ENCODE results near the gene CAMK1G. TPM values are rescaled to one million over a fixed set of nuclear protein-coding genes. Genes with fewer than 3 reads are reported as not detected.
A peak's percentile ranks its signal among the peaks of the same experiment; 100 is the strongest.

The CAMK1G gene
- total RNA-seq, 2 donors from 2014 or later, result 0.18 to 1.6 TPM

DNA sequence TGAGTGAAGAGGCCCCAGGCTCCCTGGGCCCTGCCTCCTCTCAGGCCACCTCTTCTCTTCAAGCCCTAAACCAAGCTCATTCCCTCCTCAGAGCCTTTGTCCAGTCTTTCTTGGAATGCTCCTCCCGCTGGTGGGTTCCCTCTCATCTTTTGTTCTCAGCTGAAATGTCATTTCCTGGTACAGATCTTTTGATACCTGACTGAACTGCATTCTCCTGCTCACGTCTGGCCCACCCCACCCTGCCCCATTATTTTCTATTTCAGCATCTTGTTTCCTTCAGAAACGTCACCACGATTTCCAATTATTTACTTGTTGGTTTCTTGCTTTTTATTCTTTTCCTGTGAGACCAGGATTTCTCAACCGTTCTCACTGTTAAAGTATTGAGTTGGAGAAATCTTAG, 52.3 kb downstream of the CAMK1G start:
- no peak for DNase-seq (ENCODE audit: low spot score)
- Histone ChIP-seq H3K4me3 (no peak overlapping the region), H3K27me3 (replicated peaks; ENCODE audit: insufficient read depth) (no peaks in the 10 kb centered on the region), H3K36me3 (no peaks in the 10 kb centered on the region), H3K9me3 (no peaks in the 10 kb centered on the region), H3K4me1 (replicated peaks) (no peaks in the 10 kb centered on the region), H3K27ac (no peak overlapping the region)
- TF ChIP-seq, protein P1, sequence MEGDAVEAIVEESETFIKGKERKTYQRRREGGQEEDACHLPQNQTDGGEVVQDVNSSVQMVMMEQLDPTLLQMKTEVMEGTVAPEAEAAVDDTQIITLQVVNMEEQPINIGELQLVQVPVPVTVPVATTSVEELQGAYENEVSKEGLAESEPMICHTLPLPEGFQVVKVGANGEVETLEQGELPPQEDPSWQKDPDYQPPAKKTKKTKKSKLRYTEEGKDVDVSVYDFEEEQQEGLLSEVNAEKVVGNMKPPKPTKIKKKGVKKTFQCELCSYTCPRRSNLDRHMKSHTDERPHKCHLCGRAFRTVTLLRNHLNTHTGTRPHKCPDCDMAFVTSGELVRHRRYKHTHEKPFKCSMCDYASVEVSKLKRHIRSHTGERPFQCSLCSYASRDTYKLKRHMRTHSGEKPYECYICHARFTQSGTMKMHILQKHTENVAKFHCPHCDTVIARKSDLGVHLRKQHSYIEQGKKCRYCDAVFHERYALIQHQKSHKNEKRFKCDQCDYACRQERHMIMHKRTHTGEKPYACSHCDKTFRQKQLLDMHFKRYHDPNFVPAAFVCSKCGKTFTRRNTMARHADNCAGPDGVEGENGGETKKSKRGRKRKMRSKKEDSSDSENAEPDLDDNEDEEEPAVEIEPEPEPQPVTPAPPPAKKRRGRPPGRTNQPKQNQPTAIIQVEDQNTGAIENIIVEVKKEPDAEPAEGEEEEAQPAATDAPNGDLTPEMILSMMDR (IDR thresholded peaks at IDR 0.05), result no peak
- no peak for TF ChIP-seq POLR2AphosphoS5 (IDR thresholded peaks at IDR 0.05)
- TF ChIP-seq POLR2A (IDR thresholded peaks at IDR 0.05), result no peak
- WGBS, result 76% methylated on average over 5 of the region's 5 CpGs
- intact Hi-C loops (cut with DNase I), result no loop called here

DNA sequence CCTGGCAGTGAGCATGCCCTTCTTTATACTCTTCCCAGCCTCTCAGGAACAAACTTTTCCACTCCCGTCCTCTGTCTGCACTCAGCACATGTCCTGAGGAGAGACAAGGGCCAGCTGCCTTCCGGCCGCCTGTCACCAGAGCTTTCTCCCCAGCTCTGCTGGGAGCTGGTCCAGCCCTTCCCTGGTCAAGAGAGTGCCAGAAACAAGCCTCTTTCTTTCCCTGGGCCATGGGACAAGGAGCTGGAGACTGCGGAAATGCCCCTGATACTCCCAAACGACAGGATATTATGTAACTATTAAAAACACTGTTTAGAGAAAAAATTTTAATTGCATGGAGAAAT, 58.3 kb downstream of the CAMK1G start:
- Histone ChIP-seq H3K27me3 (replicated peaks; ENCODE audit: insufficient read depth) (no peaks in the 10 kb centered on the region), H3K36me3 (no peaks in the 10 kb centered on the region), H3K4me1 (replicated peaks) (peaks cover 14% of the 10 kb centered on the region), H3K4me3 (no peak overlapping the region), H3K27ac (peak overlapping the region; percentile 39 to 62), H3K9me3 (no peaks in the 10 kb centered on the region)
- DNase-seq (ENCODE audit: low spot score), result no peak
- WGBS, result 39% methylated on average over 5 of the region's 5 CpGs
- TF ChIP-seq POLR2AphosphoS5 (IDR thresholded peaks at IDR 0.05) (peak; percentile 42), POLR2A (IDR thresholded peaks at IDR 0.05) (no peak)
- TF ChIP-seq, protein P1 (IDR thresholded peaks at IDR 0.05), result no peak
- intact Hi-C loops (cut with DNase I), result no loop called here

DNA sequence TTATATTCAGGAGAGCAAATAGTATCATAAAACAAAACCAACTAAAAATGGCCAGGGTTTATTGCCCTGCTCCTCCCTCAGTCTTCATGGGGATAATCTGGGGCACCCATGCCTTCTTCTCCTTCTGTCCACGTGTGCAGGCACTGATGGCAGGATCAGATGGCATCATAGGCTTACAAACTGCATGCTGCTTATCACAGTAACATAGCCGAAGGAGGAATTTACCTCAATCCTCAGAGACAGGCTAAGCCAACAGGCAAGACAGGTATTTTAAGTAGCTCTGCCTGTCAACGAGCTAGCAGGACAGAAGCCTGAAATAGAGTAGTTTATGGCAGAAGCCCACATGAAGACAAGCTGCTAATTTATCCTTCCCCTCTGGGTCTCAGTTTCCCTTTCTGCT, 59.3 kb downstream of the CAMK1G start:
- no peaks in the 10 kb centered on the region for H3K27me3 ChIP-seq (replicated peaks; ENCODE audit: insufficient read depth)
- peaks cover 14% of the 10 kb centered on the region for H3K4me1 ChIP-seq (replicated peaks)
- H3K27ac ChIP-seq, result peak overlapping the region; percentile 49 to 61

DNA sequence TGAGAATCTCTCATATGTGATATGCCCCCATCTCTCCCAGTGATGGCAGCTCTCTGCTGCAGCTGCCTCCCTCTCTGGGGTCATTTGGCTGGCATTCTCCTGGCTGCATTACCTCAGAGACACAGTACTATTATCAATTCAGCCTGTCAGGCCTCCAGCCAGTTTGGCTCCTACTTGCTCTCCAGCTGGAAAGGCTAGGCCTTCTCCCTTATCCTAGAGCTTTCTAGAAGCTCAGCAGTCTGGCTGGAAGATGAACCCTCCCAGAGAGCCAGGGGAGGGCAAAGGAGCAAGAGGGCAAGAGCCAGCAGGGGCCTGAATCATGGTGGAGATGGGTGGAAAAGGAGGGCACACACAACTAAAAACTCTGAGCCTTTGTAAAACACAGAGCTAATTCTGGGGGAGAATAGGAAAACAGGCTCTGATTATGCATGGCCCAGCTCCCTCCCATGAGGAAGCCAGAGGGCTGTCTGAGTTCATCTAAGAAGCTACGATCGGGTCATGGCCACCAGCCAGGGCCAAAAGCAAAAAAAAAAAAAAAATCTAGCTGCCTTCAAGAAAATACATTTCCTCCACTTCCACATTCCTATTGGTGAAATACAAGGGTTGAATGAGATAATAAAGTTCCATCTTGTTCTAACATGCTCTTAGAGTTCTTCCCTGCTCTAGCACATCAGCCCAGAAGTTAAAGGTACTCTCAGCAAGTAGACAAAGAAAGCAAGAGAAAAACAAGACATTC, 59.9 kb downstream of the CAMK1G start:
- no peaks in the 10 kb centered on the region for H3K36me3 ChIP-seq
- no peaks in the 10 kb centered on the region for H3K27me3 ChIP-seq (replicated peaks; ENCODE audit: insufficient read depth)
- intact Hi-C loops (cut with DNase I), result no loop called here
- no peak overlapping the region for H3K4me3 ChIP-seq
- peaks cover 14% of the 10 kb centered on the region for H3K4me1 ChIP-seq (replicated peaks)
- WGBS, result 2% methylated on average over 2 of the region's 2 CpGs
- no peaks in the 10 kb centered on the region for H3K9me3 ChIP-seq
- DNase-seq (ENCODE audit: low spot score), result no peak
- TF ChIP-seq, protein P1 (IDR thresholded peaks at IDR 0.05), result peak in 1 of 4 experiments; percentile 17
- TF ChIP-seq POLR2AphosphoS5 (IDR thresholded peaks at IDR 0.05), result peak; percentile 49
- no peak for TF ChIP-seq POLR2A (IDR thresholded peaks at IDR 0.05)
- H3K27ac ChIP-seq, result peak overlapping the region; percentile 49 to 61

More for the DNA sequence above, 59.3 kb downstream of the CAMK1G start:
- TF ChIP-seq, protein P1 (IDR thresholded peaks at IDR 0.05), result no peak
- TF ChIP-seq POLR2A (IDR thresholded peaks at IDR 0.05), result no peak
- TF ChIP-seq POLR2AphosphoS5 (IDR thresholded peaks at IDR 0.05), result peak; percentile 54
- WGBS, result 21% methylated on average over 3 of the region's 3 CpGs
- H3K9me3 ChIP-seq, result no peaks in the 10 kb centered on the region
- intact Hi-C loops (cut with DNase I), result no loop called here
- peak; percentile 49 for DNase-seq (ENCODE audit: low spot score)
- H3K4me3 ChIP-seq, result no peak overlapping the region
- no peaks in the 10 kb centered on the region for H3K36me3 ChIP-seq

All from prostate gland (tissue), 2 donors.